ENCODE data around the gene KATNBL1. TPM values are rescaled to one million over a fixed set of nuclear protein-coding genes. Genes with fewer than 3 reads are reported as not detected.
A peak's percentile ranks its signal among the peaks of the same experiment; 100 is the strongest.

KATNBL1 gene
- total RNA-seq, 1 donor from 2014 or later = 44.0 TPM

GRCh38 chr15:34246276-34246976, 36.5 kb upstream of the KATNBL1 start:
- FAIRE-seq = no peak
- TF ChIP-seq CTCF (IDR thresholded peaks at IDR 0.05; ENCODE audit: insufficient read depth, low read length, severe bottlenecking) = no peak
- peak; percentile 90 for DNase-seq (ENCODE audit: low read depth)
- Histone ChIP-seq H3K27me3 (ENCODE audit: control insufficient read depth, insufficient read depth, low read length) (no peaks in the 10 kb centered on the region), H3K4me3 (ENCODE audit: low read depth, low read length) (no peak overlapping the region), H3K36me3 (ENCODE audit: control insufficient read depth, insufficient read depth, low read length) (peaks cover 3% of the 10 kb centered on the region)

- FAIRE-seq (no peak), DNase-seq (ENCODE audit: low read depth) (no peak)
- peaks cover 3% of the 10 kb centered on the region for H3K36me3 ChIP-seq (ENCODE audit: control insufficient read depth, insufficient read depth, low read length)
- no peak overlapping the region for H3K4me3 ChIP-seq (ENCODE audit: low read depth, low read length)
- TF ChIP-seq CTCF (IDR thresholded peaks at IDR 0.05; ENCODE audit: insufficient read depth, low read length, severe bottlenecking) = no peak
- no peaks in the 10 kb centered on the region for H3K27me3 ChIP-seq (ENCODE audit: control insufficient read depth, insufficient read depth, low read length)
Observed at GRCh38 chr15:34243226-34243625, 33.3 kb upstream of the KATNBL1 start.

- H3K27me3 ChIP-seq (ENCODE audit: control insufficient read depth, insufficient read depth, low read length) = no peaks in the 10 kb centered on the region
- no peak for TF ChIP-seq CTCF (IDR thresholded peaks at IDR 0.05; ENCODE audit: insufficient read depth, low read length, severe bottlenecking)
- DNase-seq (ENCODE audit: low read depth) = no peak
- no peak for FAIRE-seq
- H3K36me3 ChIP-seq (ENCODE audit: control insufficient read depth, insufficient read depth, low read length) = peaks cover 4% of the 10 kb centered on the region
- H3K4me3 ChIP-seq (ENCODE audit: low read depth, low read length) = no peak overlapping the region
Observed at GRCh38 chr15:34242331-34242710, 32.4 kb upstream of the KATNBL1 start.

GRCh38 chr15:34241376-34242330, 31.8 kb upstream of the KATNBL1 start:
- TF ChIP-seq CTCF (IDR thresholded peaks at IDR 0.05; ENCODE audit: insufficient read depth, low read length, severe bottlenecking) = peak; percentile 48
- FAIRE-seq = no peak
- Histone ChIP-seq H3K4me3 (ENCODE audit: low read depth, low read length) (no peak overlapping the region), H3K27me3 (ENCODE audit: control insufficient read depth, insufficient read depth, low read length) (no peaks in the 10 kb centered on the region), H3K36me3 (ENCODE audit: control insufficient read depth, insufficient read depth, low read length) (peaks cover 5% of the 10 kb centered on the region)
- peak; percentile 78 for DNase-seq (ENCODE audit: low read depth)

- DNase-seq (ENCODE audit: low read depth) (peak; percentile 27), FAIRE-seq (peak; percentile 40)
- TF ChIP-seq CTCF (IDR thresholded peaks at IDR 0.05; ENCODE audit: insufficient read depth, low read length, severe bottlenecking) = no peak
- H3K36me3 ChIP-seq (ENCODE audit: control insufficient read depth, insufficient read depth, low read length) = peaks cover 5% of the 10 kb centered on the region
- no peak overlapping the region for H3K4me3 ChIP-seq (ENCODE audit: low read depth, low read length)
- H3K27me3 ChIP-seq (ENCODE audit: control insufficient read depth, insufficient read depth, low read length) = no peaks in the 10 kb centered on the region
Observed at GRCh38 chr15:34240537-34240936, 30.6 kb upstream of the KATNBL1 start.
